CD4-positive, alpha-beta T cell treated with Interleukin-21 for 1 hour (primary cell): ENCODE results near the gene PTTG1.

Experiments used
- DNase-seq: peaks from one replicate; pipeline ENCODE4 v3.0.0-alpha.2; 2020

Gene PTTG1

DNA sequence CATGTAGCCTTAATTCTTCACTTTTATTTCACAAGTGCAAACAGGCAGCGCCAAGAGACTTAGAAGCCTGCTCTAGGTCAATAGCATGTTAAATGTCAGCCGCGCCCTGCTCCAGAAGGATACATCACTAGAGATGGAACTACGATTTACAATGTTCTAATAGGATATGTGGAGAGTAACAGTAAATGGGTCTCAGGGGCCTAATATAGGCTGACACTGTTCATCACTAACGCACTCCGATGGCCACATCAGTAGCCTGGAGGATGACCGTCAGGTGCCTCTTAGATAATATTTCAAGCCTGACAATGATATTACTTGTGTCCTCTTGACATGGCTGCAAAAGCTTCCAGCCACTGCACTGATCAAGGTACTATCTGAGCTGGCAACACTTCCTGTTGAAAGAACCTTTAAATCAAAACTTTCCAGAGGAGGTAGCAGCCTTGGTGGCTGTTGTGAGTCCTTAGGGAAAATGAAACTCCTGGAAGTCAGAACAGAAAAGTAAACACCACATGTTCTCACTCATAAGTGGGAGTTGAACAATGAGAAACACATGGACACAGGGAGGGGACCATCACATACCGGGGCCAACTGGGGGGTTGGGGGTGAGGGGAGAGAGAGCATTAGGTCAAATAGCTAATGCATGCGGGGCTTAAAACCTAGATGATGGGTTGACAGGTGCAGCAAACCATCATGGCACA lies 35.0 kb downstream of the PTTG1 start:
- DNase-seq, result no peak

- no peak for DNase-seq
These were observed 35.6 kb downstream of the PTTG1 start for GRCh38 chr5:160457252-160457651.

- no peak for DNase-seq
These were observed 37.4 kb downstream of the PTTG1 start for GRCh38 chr5:160458806-160459800.

DNA sequence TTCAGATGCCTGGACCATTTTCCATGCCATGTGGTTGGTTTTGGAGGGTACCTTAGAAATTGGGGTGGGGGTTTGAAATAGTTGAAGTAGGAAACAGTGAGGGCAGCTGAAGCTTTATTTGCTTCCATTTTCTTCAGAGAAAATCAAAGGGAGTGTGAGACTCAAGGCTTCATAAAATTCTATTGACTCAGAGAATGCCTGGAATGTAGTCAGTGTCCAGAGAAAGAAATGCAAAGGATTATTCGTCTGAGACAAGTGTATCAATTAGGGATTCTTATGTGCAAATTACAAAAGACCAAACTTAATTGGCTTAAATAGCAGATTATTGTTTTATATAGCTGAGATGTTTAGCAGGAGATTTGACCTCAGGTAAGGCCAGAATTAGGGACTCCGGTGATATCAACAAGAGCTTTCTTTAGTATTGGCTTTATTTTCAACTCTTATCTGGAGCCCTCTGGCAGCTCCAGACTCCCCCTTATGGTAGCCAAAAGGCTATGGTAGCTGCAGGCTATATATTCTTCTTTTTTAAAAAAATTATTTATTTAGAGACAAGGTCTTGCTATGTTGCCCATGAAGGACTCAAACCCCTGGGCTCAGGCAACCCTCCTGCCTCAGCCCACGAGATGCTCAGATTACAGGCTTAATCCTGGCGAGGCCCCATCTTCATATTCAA lies 38.9 kb downstream of the PTTG1 start:
- DNase-seq, result no peak

- no peak for DNase-seq
These were observed 39.7 kb downstream of the PTTG1 start for GRCh38 chr5:160461378-160461777.

GRCh38 chr5:160462167-160462566 lies 40.5 kb downstream of the PTTG1 start:
- DNase-seq, result no peak

- DNase-seq, result no peak
These were observed 41.6 kb downstream of the PTTG1 start for GRCh38 chr5:160463227-160463626.

GRCh38 chr5:160463740-160464465 lies 42.2 kb downstream of the PTTG1 start:
- no peak for DNase-seq

- DNase-seq, result no peak
These were observed 42.8 kb downstream of the PTTG1 start for GRCh38 chr5:160464466-160464797.

GRCh38 chr5:160466116-160466515 lies 44.5 kb downstream of the PTTG1 start:
- DNase-seq, result no peak

DNA sequence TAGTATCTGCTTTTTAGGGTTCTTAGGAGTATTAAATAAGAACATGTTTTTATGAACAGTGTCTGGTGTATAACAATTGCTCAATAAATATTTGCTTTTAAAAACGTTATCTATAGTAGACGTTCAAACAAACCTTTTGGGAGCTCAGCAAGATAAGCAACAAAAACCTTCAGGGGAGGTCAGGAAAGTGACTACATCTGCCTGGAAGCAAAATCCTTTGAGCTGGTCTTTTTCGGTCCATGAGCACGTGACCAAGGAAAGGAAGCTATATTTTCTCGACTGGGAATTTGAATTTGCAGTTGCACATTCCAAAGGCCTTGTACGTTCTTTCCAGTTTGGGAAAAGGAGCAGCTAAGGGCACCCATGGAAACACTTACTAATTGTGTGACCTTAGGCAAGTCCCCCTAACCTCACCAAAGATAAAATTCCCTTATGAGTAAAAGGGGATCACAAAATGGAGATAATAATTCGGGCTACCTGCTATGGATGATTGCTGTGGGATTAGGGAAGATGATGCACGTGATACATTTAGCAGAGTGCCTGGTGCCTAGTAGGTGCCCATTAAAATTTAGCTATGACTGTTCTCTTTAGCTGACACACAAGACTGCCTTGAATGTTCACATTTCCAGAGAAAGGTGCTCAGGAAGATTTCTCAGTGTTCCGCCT lies 45.4 kb downstream of the PTTG1 start:
- DNase-seq, result no peak

DNA sequence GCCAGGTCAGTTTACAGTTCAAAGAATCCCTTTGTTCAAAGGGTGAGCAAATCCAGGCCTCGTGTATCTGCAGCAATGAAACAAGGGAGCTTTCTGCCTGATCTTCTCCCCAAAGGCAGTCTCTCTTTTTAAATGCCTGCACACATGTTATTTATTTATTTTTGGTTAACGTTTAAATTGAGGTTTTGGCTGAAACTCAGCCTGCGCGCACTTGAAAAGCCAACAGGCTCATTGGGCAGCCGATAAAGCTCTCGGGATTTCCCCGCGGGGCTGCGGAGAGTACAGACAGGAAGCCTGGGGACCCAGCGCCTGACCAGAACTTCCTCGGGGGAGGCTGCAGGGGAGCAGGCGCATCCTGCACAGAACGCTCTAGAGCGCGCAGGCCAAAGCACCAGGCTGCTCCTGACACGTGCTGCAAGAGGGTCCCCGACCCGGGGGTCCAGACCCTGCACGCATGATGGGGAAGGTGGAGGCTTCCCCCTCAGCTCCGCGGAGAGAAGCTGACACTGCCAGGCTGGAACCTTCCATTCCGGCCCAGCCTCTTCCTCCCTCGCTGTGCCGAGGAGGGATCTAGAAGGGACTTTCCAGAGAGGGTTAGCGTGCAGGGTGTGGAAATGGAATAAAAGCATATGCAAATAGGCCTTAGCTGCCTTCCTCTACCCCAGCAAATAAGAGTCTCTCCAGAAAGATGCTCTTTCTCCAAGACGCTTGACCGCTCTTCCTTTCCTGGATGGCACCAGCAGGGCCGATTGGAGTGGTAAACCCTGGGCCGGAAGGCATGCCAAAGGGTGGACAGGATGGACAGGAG lies 46.1 kb downstream of the PTTG1 start:
- peak; percentile 85 for DNase-seq

GRCh38 chr5:160468363-160468975 lies 46.8 kb downstream of the PTTG1 start:
- no peak for DNase-seq

GRCh38 chr5:160469156-160470144 lies 47.8 kb downstream of the PTTG1 start:
- no peak for DNase-seq

- DNase-seq, result peak; percentile 44
These were observed 49.0 kb downstream of the PTTG1 start for GRCh38 chr5:160470437-160471361.

DNA sequence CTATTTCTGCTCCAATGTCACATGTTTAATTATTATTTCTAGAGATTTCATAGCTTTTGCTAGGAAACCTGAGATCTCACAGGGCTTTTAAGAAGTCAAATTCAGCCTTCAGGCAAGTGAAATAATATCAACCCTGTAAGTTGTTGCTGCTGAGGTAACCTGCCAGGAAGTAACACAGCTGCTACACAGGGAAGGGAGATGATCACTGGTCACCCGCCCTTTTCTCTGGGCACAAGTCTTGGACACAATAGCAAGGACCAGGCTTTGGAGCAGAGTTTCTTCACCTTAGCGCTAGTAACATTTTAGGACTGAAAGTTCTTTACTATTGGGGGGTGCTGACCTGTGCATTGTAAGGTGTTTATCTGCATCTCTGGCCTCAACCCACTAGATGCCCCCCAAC lies 50.1 kb downstream of the PTTG1 start:
- DNase-seq, result peak; percentile 28

DNA sequence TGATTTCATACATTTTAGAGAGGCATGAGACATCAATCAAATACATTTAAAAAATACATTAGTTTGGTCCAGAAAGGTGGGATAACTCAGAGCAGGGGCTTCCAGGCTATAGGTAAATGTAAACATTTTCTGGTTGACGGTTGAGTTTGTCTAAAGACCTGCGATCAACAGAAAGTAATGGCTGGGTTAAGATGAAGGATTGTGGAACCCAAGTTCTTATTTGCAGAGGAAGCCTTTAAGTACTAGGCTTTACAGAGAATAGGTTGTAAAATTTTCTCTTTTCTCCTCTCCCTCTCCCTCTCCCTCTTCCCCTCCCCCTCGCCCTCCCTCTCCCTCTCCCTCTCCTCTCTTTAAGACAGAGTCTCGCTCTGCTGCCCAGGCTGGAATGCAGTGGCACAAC lies 50.8 kb downstream of the PTTG1 start:
- no peak for DNase-seq

DNA sequence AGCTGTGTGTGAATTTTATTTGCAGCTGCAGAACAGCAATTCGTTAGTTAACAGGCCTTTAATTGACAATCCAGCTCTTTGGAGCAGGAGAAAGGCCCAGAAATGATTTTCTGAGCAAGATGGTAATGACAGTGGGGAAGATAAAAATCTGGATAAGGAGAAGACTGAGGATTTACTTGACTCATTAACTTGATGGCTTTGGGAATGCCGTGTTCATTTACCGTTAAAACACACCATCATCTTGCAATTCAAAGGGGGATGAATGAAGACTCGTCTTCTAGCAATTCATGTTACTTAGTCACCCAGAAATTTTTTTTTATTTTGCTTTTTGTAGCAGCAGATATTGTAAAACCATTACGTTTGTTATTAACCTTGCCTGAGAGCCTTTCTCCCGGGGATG lies 52.0 kb downstream of the PTTG1 start:
- DNase-seq, result no peak

- DNase-seq, result no peak
These were observed 52.4 kb downstream of the PTTG1 start for GRCh38 chr5:160474084-160474483.
